Right lobe of liver (tissue), 4 donors: ENCODE data around the gene FBXO47.

Experiments
- CTCF ChIP-seq, 4 donors: fragments of 200-600 bp in 3 of 4; fragments of 450-650 bp in 1 of 4; IDR thresholded peaks; one replicate each; pipeline versions ENCODE4 v1.5.1 to v1.8.0; 2016 to 2022; ENCODE audit warnings: antibody characterized with exemption in 4 of 4, mild to moderate bottlenecking in 2 of 4
- POLR2A ChIP-seq: fragments of 450-650 bp; IDR thresholded peaks from one replicate; pipeline ENCODE4 v1.6.1; 2017; ENCODE audit warnings: antibody characterized with exemption, mild to moderate bottlenecking
- donor health status: DM: no; HTN: no; CAD: no.
- donor health status: DM: no; HTN: no; CAD: no.
- donor health status: DM: no; HTN: yes; CAD: no.

- TF ChIP-seq CTCF (IDR thresholded peaks at IDR 0.05) (no peak), POLR2A (no peak)
These were observed 14.4 kb upstream of the FBXO47 start for GRCh38 chr17:38981636-38982035.
